HEK293T (cell line): Measurements from ENCODE around the gene USP32.

Experiments
- ELF4 ChIP-seq: fragments of 450-650 bp; IDR thresholded peaks from 2 replicates; pipeline ENCODE4 v1.6.1; 2017; ENCODE audit warnings: antibody characterized with exemption
- FOXK2 ChIP-seq: fragments of 450-650 bp; IDR thresholded peaks from 2 replicates; pipeline ENCODE4 v1.6.1; 2016; ENCODE audit warnings: mild to moderate bottlenecking
- FOXM1 ChIP-seq: fragments of 450-650 bp; IDR thresholded peaks from 2 replicates; pipeline ENCODE4 v1.6.1; 2017; ENCODE audit warnings: mild to moderate bottlenecking, borderline replicate concordance
- HDGF ChIP-seq: fragments of 450-650 bp; IDR thresholded peaks from 2 replicates; pipeline ENCODE4 v1.6.1; 2017; ENCODE audit warnings: antibody characterized with exemption, borderline replicate concordance
- PKNOX1 ChIP-seq: fragments of 450-650 bp; IDR thresholded peaks from 2 replicates; pipeline ENCODE4 v1.6.1; 2016
- SP1 ChIP-seq: fragments of 450-650 bp; IDR thresholded peaks from 2 replicates; pipeline ENCODE4 v1.6.1; 2017
- SUZ12 ChIP-seq: fragments of 450-650 bp; IDR thresholded peaks from 2 replicates; pipeline ENCODE4 v1.6.1; 2016; ENCODE audit warnings: mild to moderate bottlenecking
- TARDBP ChIP-seq: fragments of 450-650 bp; IDR thresholded peaks from 2 replicates; pipeline ENCODE4 v1.6.1; 2016

DNA sequence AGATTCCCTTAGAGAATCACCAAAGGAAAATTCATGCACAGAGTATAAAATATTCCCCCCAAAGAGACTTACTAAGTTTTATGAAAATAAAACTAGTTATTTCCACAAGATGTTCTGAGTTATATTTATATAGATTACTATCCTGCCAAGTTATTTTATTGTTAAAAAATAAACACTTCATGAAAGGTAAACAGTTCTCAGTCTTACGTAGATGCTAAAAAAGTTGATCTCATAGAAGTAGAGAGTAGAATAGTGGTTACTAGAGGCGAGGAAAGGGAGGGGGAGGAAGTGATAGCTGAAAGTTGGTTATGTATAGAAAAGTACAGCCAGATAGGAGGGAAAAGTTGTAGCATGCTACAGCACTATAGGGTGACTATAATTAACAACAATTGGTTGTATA is 65.2 kb downstream of the USP32 start:
- TF ChIP-seq SP1 (no peak), SUZ12 (no peak), FOXM1 (no peak), PKNOX1 (no peak), ELF4 (no peak), FOXK2 (no peak), HDGF (no peak), TARDBP (no peak)
